ENCODE data around the gene B4GAT1.

The B4GAT1 gene

GRCh38 chr11:66318600-66318970 is 28.8 kb downstream of the B4GAT1 start:
- Histone ChIP-seq H3K4me3 (ENCODE audit: low read length in 2 of 2) (no peak overlapping the region), H2BK120ac (ENCODE audit: low read depth, low read length) (no peak overlapping the region), H3K27ac (replicated peaks; ENCODE audit: low read length) (no peak overlapping the region), H3K18ac (ENCODE audit: low read length) (no peak overlapping the region), H3K14ac (ENCODE audit: low read length) (no peak overlapping the region), H2AK5ac (ENCODE audit: low read depth, low read length) (no peak overlapping the region), H3K4ac (ENCODE audit: low read length) (no peak overlapping the region), H3K79me1 (ENCODE audit: low read depth, low read length) (no peaks in the 10 kb centered on the region), H3K23ac (ENCODE audit: low read depth, low read length, poor library complexity) (no peak overlapping the region), H4K91ac (ENCODE audit: low read depth, low read length, poor library complexity) (no peak overlapping the region), H3K4me2 (ENCODE audit: insufficient read depth, low read length, poor library complexity, severe bottlenecking) (no peak overlapping the region), H3K36me3 (replicated peaks in 1 of 2; ENCODE audit: control insufficient read depth in 2 of 2, insufficient read depth in 2 of 2, low read length in 2 of 2) (no peaks in the 10 kb centered on the region), H2AFZ (ENCODE audit: low read length) (peak overlapping the region; percentile 84), H3K27me3 (ENCODE audit: control insufficient read depth in 3 of 3, insufficient read depth in 3 of 3, low read depth in 1 of 3, low read length in 3 of 3) (no peaks in the 10 kb centered on the region), H2BK12ac (ENCODE audit: low read length) (peak overlapping the region; percentile 31), H2BK5ac (ENCODE audit: low read length) (no peak overlapping the region), H4K8ac (ENCODE audit: low read depth, low read length) (peak overlapping the region; percentile 45), H3K4me1 (ENCODE audit: control insufficient read depth in 2 of 2, insufficient read depth in 1 of 2, low read depth in 1 of 2, low read length in 2 of 2) (peaks cover 25 to 31% of the 10 kb centered on the region in 2 donors), H3K9me3 (replicated peaks in 1 of 2; ENCODE audit: control insufficient read depth in 2 of 2, insufficient read depth in 1 of 2, low read depth in 1 of 2, low read length in 2 of 2) (no peaks in the 10 kb centered on the region), H2BK15ac (ENCODE audit: low read length) (no peak overlapping the region), H3K9ac (ENCODE audit: low read depth, low read length, poor library complexity) (no peak overlapping the region)
- DNase-seq (ENCODE audit: low spot score), result no peak
- WGBS, 2 donors (ENCODE audit: extremely low coverage in 2 of 2, insufficient read length in 2 of 2, insufficient replicate concordance in 1 of 2), result no CpG with 5 or more reads among the region's 3 CpGs

GRCh38 chr11:66317723-66318599 is 29.5 kb downstream of the B4GAT1 start:
- Histone ChIP-seq H3K18ac (ENCODE audit: low read length) (peak overlapping the region; percentile 69), H3K4me2 (ENCODE audit: insufficient read depth, low read length, poor library complexity, severe bottlenecking) (no peak overlapping the region), H3K9ac (ENCODE audit: low read depth, low read length, poor library complexity) (no peak overlapping the region), H4K8ac (ENCODE audit: low read depth, low read length) (peak overlapping the region; percentile 90), H3K14ac (ENCODE audit: low read length) (no peak overlapping the region), H3K9me3 (replicated peaks in 1 of 2; ENCODE audit: control insufficient read depth in 2 of 2, insufficient read depth in 1 of 2, low read depth in 1 of 2, low read length in 2 of 2) (no peaks in the 10 kb centered on the region), H3K27me3 (ENCODE audit: control insufficient read depth in 3 of 3, insufficient read depth in 3 of 3, low read depth in 1 of 3, low read length in 3 of 3) (no peaks in the 10 kb centered on the region), H2AK5ac (ENCODE audit: low read depth, low read length) (peak overlapping the region; percentile 3), H3K4me3 (ENCODE audit: low read length in 2 of 2) (no peak overlapping the region), H3K4me1 (ENCODE audit: control insufficient read depth in 2 of 2, insufficient read depth in 1 of 2, low read depth in 1 of 2, low read length in 2 of 2) (peaks cover 24 to 29% of the 10 kb centered on the region in 2 donors), H2BK12ac (ENCODE audit: low read length) (peak overlapping the region; percentile 31), H3K23ac (ENCODE audit: low read depth, low read length, poor library complexity) (no peak overlapping the region), H3K36me3 (replicated peaks in 1 of 2; ENCODE audit: control insufficient read depth in 2 of 2, insufficient read depth in 2 of 2, low read length in 2 of 2) (no peaks in the 10 kb centered on the region), H3K79me1 (ENCODE audit: low read depth, low read length) (no peaks in the 10 kb centered on the region), H4K91ac (ENCODE audit: low read depth, low read length, poor library complexity) (no peak overlapping the region), H2BK5ac (ENCODE audit: low read length) (no peak overlapping the region), H3K27ac (replicated peaks; ENCODE audit: low read length) (no peak overlapping the region), H2BK120ac (ENCODE audit: low read depth, low read length) (no peak overlapping the region), H2BK15ac (ENCODE audit: low read length) (peak overlapping the region; percentile 40), H3K4ac (ENCODE audit: low read length) (no peak overlapping the region), H2AFZ (ENCODE audit: low read length) (peak overlapping the region; percentile 84)
- DNase-seq (ENCODE audit: low spot score), result no peak
- no CpG with 5 or more reads among the region's 16 CpGs for WGBS, 2 donors (ENCODE audit: extremely low coverage in 2 of 2, insufficient read length in 2 of 2, insufficient replicate concordance in 1 of 2)

GRCh38 chr11:66317322-66317722 is 30.1 kb downstream of the B4GAT1 start:
- Histone ChIP-seq H3K23ac (ENCODE audit: low read depth, low read length, poor library complexity) (peak overlapping the region; percentile 40), H3K18ac (ENCODE audit: low read length) (peak overlapping the region; percentile 58), H3K4ac (ENCODE audit: low read length) (no peak overlapping the region), H2BK15ac (ENCODE audit: low read length) (no peak overlapping the region), H3K4me2 (ENCODE audit: insufficient read depth, low read length, poor library complexity, severe bottlenecking) (peak overlapping the region; percentile 2), H2BK12ac (ENCODE audit: low read length) (no peak overlapping the region), H2AK5ac (ENCODE audit: low read depth, low read length) (peak overlapping the region; percentile 1), H3K27ac (replicated peaks; ENCODE audit: low read length) (peak overlapping the region; percentile 42), H4K91ac (ENCODE audit: low read depth, low read length, poor library complexity) (no peak overlapping the region), H3K4me3 (ENCODE audit: low read length in 2 of 2) (no peak overlapping the region), H3K9ac (ENCODE audit: low read depth, low read length, poor library complexity) (peak overlapping the region; percentile 13), H2BK5ac (ENCODE audit: low read length) (no peak overlapping the region), H3K4me1 (ENCODE audit: control insufficient read depth in 2 of 2, insufficient read depth in 1 of 2, low read depth in 1 of 2, low read length in 2 of 2) (peaks cover 22 to 28% of the 10 kb centered on the region in 2 donors), H3K79me1 (ENCODE audit: low read depth, low read length) (no peaks in the 10 kb centered on the region), H2BK120ac (ENCODE audit: low read depth, low read length) (no peak overlapping the region), H3K14ac (ENCODE audit: low read length) (no peak overlapping the region), H4K8ac (ENCODE audit: low read depth, low read length) (no peak overlapping the region), H3K9me3 (replicated peaks in 1 of 2; ENCODE audit: control insufficient read depth in 2 of 2, insufficient read depth in 1 of 2, low read depth in 1 of 2, low read length in 2 of 2) (no peaks in the 10 kb centered on the region), H3K27me3 (ENCODE audit: control insufficient read depth in 3 of 3, insufficient read depth in 3 of 3, low read depth in 1 of 3, low read length in 3 of 3) (no peaks in the 10 kb centered on the region), H3K36me3 (replicated peaks in 1 of 2; ENCODE audit: control insufficient read depth in 2 of 2, insufficient read depth in 2 of 2, low read length in 2 of 2) (no peaks in the 10 kb centered on the region), H2AFZ (ENCODE audit: low read length) (peak overlapping the region; percentile 84)
- no CpG with 5 or more reads among the region's 14 CpGs for WGBS, 2 donors (ENCODE audit: extremely low coverage in 2 of 2, insufficient read length in 2 of 2, insufficient replicate concordance in 1 of 2)
- no peak for DNase-seq (ENCODE audit: low spot score)

GRCh38 chr11:66316849-66317251 is 30.6 kb downstream of the B4GAT1 start, which contains the start of gene CD248:
Gene CD248, minus strand, starts transcription at chr11:66317044. Its CDS starts 17 bp downstream, at chr11:66317027.
- no peaks in the 10 kb centered on the region for H3K27me3 ChIP-seq (ENCODE audit: control insufficient read depth in 3 of 3, insufficient read depth in 3 of 3, low read depth in 1 of 3, low read length in 3 of 3)
- no peaks in the 10 kb centered on the region for H3K9me3 ChIP-seq (replicated peaks in 1 of 2; ENCODE audit: control insufficient read depth in 2 of 2, insufficient read depth in 1 of 2, low read depth in 1 of 2, low read length in 2 of 2)
- H3K4me2 ChIP-seq (ENCODE audit: insufficient read depth, low read length, poor library complexity, severe bottlenecking), result peak within 1 kb of the TSS; percentile 13
- peak within 1 kb of the TSS; percentile 42 for H3K27ac ChIP-seq (replicated peaks; ENCODE audit: low read length)
- H2BK15ac ChIP-seq (ENCODE audit: low read length), result peak within 1 kb of the TSS; percentile 88
- peak within 1 kb of the TSS; percentile 69 for H3K18ac ChIP-seq (ENCODE audit: low read length)
- H2BK120ac ChIP-seq (ENCODE audit: low read depth, low read length), result peak within 1 kb of the TSS; percentile 68
- no peaks in the 10 kb centered on the region for H3K36me3 ChIP-seq (replicated peaks in 1 of 2; ENCODE audit: control insufficient read depth in 2 of 2, insufficient read depth in 2 of 2, low read length in 2 of 2)
- peak within 1 kb of the TSS; percentile 50 for H3K23ac ChIP-seq (ENCODE audit: low read depth, low read length, poor library complexity)
- peak within 1 kb of the TSS; percentile 84 for H2AFZ ChIP-seq (ENCODE audit: low read length)
- peak within 1 kb of the TSS; percentile 79 for H3K4ac ChIP-seq (ENCODE audit: low read length)
- H3K14ac ChIP-seq (ENCODE audit: low read length), result peak within 1 kb of the TSS; percentile 91
- H3K9ac ChIP-seq (ENCODE audit: low read depth, low read length, poor library complexity), result peak within 1 kb of the TSS; percentile 70
- peak within 1 kb of the TSS; percentile 90 for H4K8ac ChIP-seq (ENCODE audit: low read depth, low read length)
- DNase-seq (ENCODE audit: low spot score), result no peak
- peak within 1 kb of the TSS; percentile 98 for H2AK5ac ChIP-seq (ENCODE audit: low read depth, low read length)
- H4K91ac ChIP-seq (ENCODE audit: low read depth, low read length, poor library complexity), result peak within 1 kb of the TSS; percentile 74
- peak within 1 kb of the TSS; percentile 64 for H2BK12ac ChIP-seq (ENCODE audit: low read length)
- no peak within 1 kb of the TSS for H3K4me3 ChIP-seq (ENCODE audit: low read length in 2 of 2)
- no peak within 1 kb of the TSS for H2BK5ac ChIP-seq (ENCODE audit: low read length)
- no peaks in the 10 kb centered on the region for H3K79me1 ChIP-seq (ENCODE audit: low read depth, low read length)
- no CpG with 5 or more reads among the region's 29 CpGs for WGBS, 2 donors (ENCODE audit: extremely low coverage in 2 of 2, insufficient read length in 2 of 2, insufficient replicate concordance in 1 of 2)
- H3K4me1 ChIP-seq (ENCODE audit: control insufficient read depth in 2 of 2, insufficient read depth in 1 of 2, low read depth in 1 of 2, low read length in 2 of 2), result peaks cover 22 to 30% of the 10 kb centered on the region in 2 donors

All from neuronal stem cell (in vitro differentiated cells).